Loucy (cell line): ENCODE data around the gene MTHFSD.

Experiments used
- H2AFZ ChIP-seq: fragments of 200-600 bp; sonication (generic); 2 replicates; pipeline ENCODE4 v1.6.0; 2016; ENCODE audit warnings: antibody characterized with exemption, mild to moderate bottlenecking, low read length, moderate library complexity
- H3F3A ChIP-seq: fragments of 200-600 bp; 2 replicates; pipeline ENCODE4 v1.6.0; 2016; ENCODE audit warnings: antibody characterized with exemption, low read depth, mild to moderate bottlenecking
- H3K27me3 ChIP-seq: fragments of 200-600 bp; sonication (generic); 2 replicates; pipeline ENCODE4 v1.6.1; 2014; ENCODE audit warnings: low read length, mild to moderate bottlenecking; ENCODE audit not compliant: insufficient read depth, poor library complexity, severe bottlenecking
- H3K36me3 ChIP-seq: fragments of 200-600 bp; sonication (generic); 2 replicates; pipeline ENCODE4 v1.6.1; 2016; ENCODE audit warnings: low read length; ENCODE audit not compliant: insufficient read depth
- H3K4me1 ChIP-seq: fragments of 200-600 bp; sonication (generic); 2 replicates; pipeline ENCODE4 v1.5.1; 2014; ENCODE audit warnings: low read length, mild to moderate bottlenecking; ENCODE audit not compliant: insufficient read depth, poor library complexity, severe bottlenecking
- H3K4me2 ChIP-seq: fragments of 200-600 bp; sonication (generic); 2 replicates; pipeline ENCODE4 v1.6.0; 2014; ENCODE audit warnings: antibody characterized with exemption, low read length, low read depth, mild to moderate bottlenecking; ENCODE audit not compliant: poor library complexity, severe bottlenecking
- H3K4me3 ChIP-seq: fragments of 200-600 bp; sonication (generic); 2 replicates; pipeline ENCODE4 v1.5.1; 2014; ENCODE audit warnings: low read length, mild to moderate bottlenecking, mixed read lengths; ENCODE audit not compliant: poor library complexity, severe bottlenecking
- H3K79me2 ChIP-seq: fragments of 200-600 bp; sonication (generic); 2 replicates; pipeline ENCODE4 v1.6.1; 2014; ENCODE audit warnings: low read length; ENCODE audit not compliant: insufficient read depth
- H3K9ac ChIP-seq: fragments of 200-600 bp; sonication (generic); 2 replicates; pipeline ENCODE4 v1.6.0; 2014; ENCODE audit warnings: mild to moderate bottlenecking, low read depth, low read length, moderate library complexity; ENCODE audit not compliant: poor library complexity, severe bottlenecking
- H3K9me2 ChIP-seq: fragments of 200-600 bp; sonication (generic); replicated peaks from 2 replicates; pipeline ENCODE4 v1.6.1; 2016; ENCODE audit warnings: low read depth, low read length, mixed read lengths
- H3K9me3 ChIP-seq: fragments of 200-600 bp; sonication (generic); 2 replicates; pipeline ENCODE4 v1.6.1; 2014; ENCODE audit warnings: mild to moderate bottlenecking, antibody characterized with exemption, low read length, low read depth; ENCODE audit not compliant: insufficient read depth
- H4K20me1 ChIP-seq: fragments of 200-600 bp; sonication (generic); 2 replicates; pipeline ENCODE4 v1.6.0; 2014; ENCODE audit warnings: antibody characterized with exemption, low read length, mild to moderate bottlenecking; ENCODE audit not compliant: insufficient read depth, poor library complexity, severe bottlenecking
- CTCF ChIP-seq: fragments of 200-600 bp; sonication (generic); conservative IDR thresholded peaks from 2 replicates; pipeline ENCODE4 v1.5.1; 2014; ENCODE audit warnings: mild to moderate bottlenecking, antibody characterized with exemption, low read length
- EZH2phosphoT487 ChIP-seq: fragments of 200-600 bp; IDR thresholded peaks from 2 replicates; pipeline ENCODE4 v1.6.1; 2018; ENCODE audit warnings: antibody characterized with exemption, mild to moderate bottlenecking, moderate library complexity, borderline replicate concordance

MTHFSD gene

GRCh38 chr16:86512860-86513470, 42.1 kb downstream of the MTHFSD start:
- Histone ChIP-seq H3K9ac (no peak overlapping the region), H3K36me3 (no peaks in the 10 kb centered on the region), H2AFZ (no peak overlapping the region), H4K20me1 (no peaks in the 10 kb centered on the region), H3K4me3 (no peak overlapping the region), H3K4me2 (no peak overlapping the region), H3K4me1 (no peaks in the 10 kb centered on the region), H3K79me2 (no peaks in the 10 kb centered on the region), H3K9me2 (no peaks in the 10 kb centered on the region), H3F3A (no peaks in the 10 kb centered on the region), H3K9me3 (no peaks in the 10 kb centered on the region), H3K27me3 (no peaks in the 10 kb centered on the region)
- TF ChIP-seq EZH2phosphoT487: no peak
- no peak for TF ChIP-seq CTCF

GRCh38 chr16:86512301-86512859, 42.7 kb downstream of the MTHFSD start:
- Histone ChIP-seq H3K4me3 (no peak overlapping the region), H3K27me3 (no peaks in the 10 kb centered on the region), H2AFZ (no peak overlapping the region), H3K4me1 (no peaks in the 10 kb centered on the region), H3F3A (no peaks in the 10 kb centered on the region), H3K9me3 (no peaks in the 10 kb centered on the region), H3K9ac (no peak overlapping the region), H4K20me1 (no peaks in the 10 kb centered on the region), H3K79me2 (no peaks in the 10 kb centered on the region), H3K9me2 (no peaks in the 10 kb centered on the region), H3K36me3 (no peaks in the 10 kb centered on the region), H3K4me2 (no peak overlapping the region)
- TF ChIP-seq EZH2phosphoT487: no peak
- TF ChIP-seq CTCF: no peak

- Histone ChIP-seq H3K9me3 (no peaks in the 10 kb centered on the region), H3K36me3 (no peaks in the 10 kb centered on the region), H3K4me3 (no peak overlapping the region), H3K9me2 (no peaks in the 10 kb centered on the region), H3K9ac (no peak overlapping the region), H3K4me2 (no peak overlapping the region), H2AFZ (no peak overlapping the region), H3K27me3 (no peaks in the 10 kb centered on the region), H3K79me2 (no peaks in the 10 kb centered on the region), H3F3A (no peaks in the 10 kb centered on the region), H4K20me1 (no peaks in the 10 kb centered on the region), H3K4me1 (no peaks in the 10 kb centered on the region)
- TF ChIP-seq CTCF (no peak), EZH2phosphoT487 (no peak)
Measured at GRCh38 chr16:86511317-86512161, 43.5 kb downstream of the MTHFSD start.
